Heart left ventricle (tissue), 13 donors: ENCODE results near the gene SPATA12.

ENCODE experiments used
- CTCF ChIP-seq, 12 donors: fragments of 200-600 bp; sonication (generic) in 4 of 12; IDR thresholded peaks; one replicate each; pipeline versions ENCODE4 v1.5.0 to v1.8.0; 2018 to 2022; ENCODE audit warnings: antibody characterized with exemption in 12 of 12, mild to moderate bottlenecking in 5 of 12
- POLR2A ChIP-seq, 2 donors: fragments of 450-650 bp; IDR thresholded peaks; one replicate each; pipeline ENCODE4 v1.6.1; 2017; ENCODE audit warnings: antibody characterized with exemption in 2 of 2, mild to moderate bottlenecking in 2 of 2, moderate library complexity in 2 of 2
- donor health status: ischemic (EF 13 %, LVEDD 7.1; RV severe dilation, severe dysfunction).
- donor health status: DM: no; HTN: yes; CAD: no.
- donor health status: DM: no; HTN: no; CAD: no.
- donor health status: ischemic (EF 25% LVEDD 6.9; RV normal size, moderate dysfunction).
- donor health status: ischemic (EF 25% LVEDD 5.7; RV mildly dilated, moderate dysfunction).
- donor health status: ischemic (EF 35%, LVEDD 5.7; RV mildly dilated, moderate dysfunction).
- donor health status: nonischemic (EF 11% LVEDD 7.7; RV severe dilation, severe dysfunction).
- donor health status: DM: yes; HTN: yes; CAD: no.
- donor health status: PGD.
- donor health status: ischemic (EF 29% LVEDD 5.4; RV normal size, mild dysfunction).
- donor health status: nonischemic (EF 23%, LVEDD 6.1; RV moderate dilation, normal function).

GRCh38 chr3:57081173-57081572 lies 20.7 kb downstream of the SPATA12 start:
- TF ChIP-seq CTCF (IDR thresholded peaks at IDR 0.05): no peak
- no peak for TF ChIP-seq POLR2A (IDR thresholded peaks at IDR 0.05)
